GM21786 (cell line): Measurements from ENCODE around the gene PTTG1IP2.

Source experiments
- ATAC-seq: cut with Tn5 transposase; IDR thresholded peaks from one replicate; pipeline ENCODE4 v1.9.1; 2021; ENCODE audit not compliant: unreplicated experiment

Gene PTTG1IP2

DNA sequence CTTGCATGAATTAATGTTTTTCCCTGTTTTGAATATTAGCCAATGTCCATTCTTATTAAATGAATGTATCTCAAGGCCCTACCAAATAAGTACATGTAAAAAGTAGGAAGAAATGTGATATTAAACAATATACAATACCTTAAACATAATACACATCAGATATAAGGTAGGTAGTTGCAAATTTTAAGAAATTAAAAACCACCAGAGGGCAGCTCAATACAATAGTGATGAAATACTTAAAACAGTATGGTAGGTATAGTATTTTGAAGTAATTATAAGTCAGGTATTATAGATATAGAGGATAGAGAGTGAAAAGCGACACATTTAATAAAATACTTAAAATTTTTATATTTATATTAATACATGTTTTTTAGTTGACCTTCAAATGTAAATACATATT, 83.1 kb downstream of the PTTG1IP2 start:
- ATAC-seq, result no peak

DNA sequence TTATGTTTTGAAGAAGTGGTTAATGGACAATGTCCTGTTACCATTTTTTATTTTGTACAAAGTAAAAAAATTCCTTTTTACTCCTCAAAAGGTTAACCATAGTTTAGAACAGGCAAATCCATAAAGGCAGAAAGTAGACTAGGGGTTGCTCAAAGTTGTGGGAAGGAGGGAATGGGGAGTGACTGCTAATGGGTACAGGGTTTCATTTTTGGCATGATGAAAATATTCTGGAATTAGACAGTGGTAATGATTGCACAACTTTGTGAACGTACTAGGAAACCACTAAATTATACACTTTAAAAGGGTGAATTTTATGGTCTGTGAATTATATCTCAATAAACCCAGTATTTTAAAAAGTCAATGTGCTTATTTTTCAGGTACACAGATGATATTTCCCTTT, 91.3 kb downstream of the PTTG1IP2 start:
- no peak for ATAC-seq
